ENCODE measurements around the gene ANO7. TPM values are rescaled to one million over a fixed set of nuclear protein-coding genes. Genes with fewer than 3 reads are reported as not detected.
A peak's percentile ranks its signal among the peaks of the same experiment; 100 is the strongest.

The ANO7 gene
- total RNA-seq, result 0.48 to 2.2 TPM (median 1.5 TPM) in 3 replicates
- long read RNA-seq, partial matches to known transcripts, result 0 of 3 reads
- long read RNA-seq, other reads (novel, unspliced or antisense), result 2 of 3 reads

- Mint-ChIP-seq H3K4me1 (ENCODE audit: low read depth) (no peaks in the 10 kb centered on the region), H3K27me3 (ENCODE audit: low read depth) (no peaks in the 10 kb centered on the region), H3K27ac (ENCODE audit: unreplicated experiment) (no peak within 1 kb of the TSS), H3K4me3 (ENCODE audit: unreplicated experiment) (no peak within 1 kb of the TSS), H3K9me3 (ENCODE audit: low read depth) (no peaks in the 10 kb centered on the region), H3K36me3 (ENCODE audit: low read depth) (no peaks in the 10 kb centered on the region)
- no peak for TF ChIP-seq CTCF (IDR thresholded peaks at IDR 0.05)
- DNase-seq (ENCODE audit: low spot score), result peak; percentile 89
Observed at GRCh38 chr2:241188361-241189092, at the start of gene ANO7. ANO7 (plus strand) TSS chr2:241188677; CDS start chr2:241190064, 1,387 bp downstream.

- H3K27ac Mint-ChIP-seq (ENCODE audit: unreplicated experiment), result no peak overlapping the region
- no peaks in the 10 kb centered on the region for H3K27me3 Mint-ChIP-seq (ENCODE audit: low read depth)
- H3K4me1 Mint-ChIP-seq (ENCODE audit: low read depth), result peaks cover 2% of the 10 kb centered on the region
- DNase-seq (ENCODE audit: low spot score), result peak; percentile 38
- H3K9me3 Mint-ChIP-seq (ENCODE audit: low read depth), result no peaks in the 10 kb centered on the region
- H3K36me3 Mint-ChIP-seq (ENCODE audit: low read depth), result peaks cover 3% of the 10 kb centered on the region
- H3K4me3 Mint-ChIP-seq (ENCODE audit: unreplicated experiment), result no peak overlapping the region
- no peak for TF ChIP-seq CTCF (IDR thresholded peaks at IDR 0.05)
Observed at GRCh38 chr2:241139531-241140444, 48.7 kb upstream of the ANO7 start.

- TF ChIP-seq CTCF (IDR thresholded peaks at IDR 0.05), result no peak
- H3K27me3 Mint-ChIP-seq (ENCODE audit: low read depth), result no peaks in the 10 kb centered on the region
- DNase-seq (ENCODE audit: low spot score), result peak; percentile 53
- no peak overlapping the region for H3K27ac Mint-ChIP-seq (ENCODE audit: unreplicated experiment)
- H3K4me3 Mint-ChIP-seq (ENCODE audit: unreplicated experiment), result no peak overlapping the region
- peaks cover 3% of the 10 kb centered on the region for H3K36me3 Mint-ChIP-seq (ENCODE audit: low read depth)
- H3K9me3 Mint-ChIP-seq (ENCODE audit: low read depth), result no peaks in the 10 kb centered on the region
- peaks cover 2% of the 10 kb centered on the region for H3K4me1 Mint-ChIP-seq (ENCODE audit: low read depth)
Observed at GRCh38 chr2:241140445-241140840, 48.0 kb upstream of the ANO7 start.

- no peaks in the 10 kb centered on the region for H3K27me3 Mint-ChIP-seq (ENCODE audit: low read depth)
- peaks cover under 1% of the 10 kb centered on the region for H3K36me3 Mint-ChIP-seq (ENCODE audit: low read depth)
Observed at GRCh38 chr2:241141214-241141770, 47.2 kb upstream of the ANO7 start.

More at GRCh38 chr2:241141214-241141770, 47.2 kb upstream of the ANO7 start:
- TF ChIP-seq CTCF (IDR thresholded peaks at IDR 0.05), result no peak
- Mint-ChIP-seq H3K27ac (ENCODE audit: unreplicated experiment) (no peak overlapping the region), H3K4me3 (ENCODE audit: unreplicated experiment) (no peak overlapping the region), H3K4me1 (ENCODE audit: low read depth) (peaks cover 2% of the 10 kb centered on the region), H3K9me3 (ENCODE audit: low read depth) (no peaks in the 10 kb centered on the region)
- DNase-seq (ENCODE audit: low spot score), result peak; percentile 70
